DMS 273 treated with DMSO at 0.1 percent for 48 hours (cell line): ENCODE measurements around the gene FGD5.

Experiments used
- DNase-seq: peaks from one replicate; lab custom pipeline; 2025; lab: John Stamatoyannopoulos, UW

FGD5 gene

DNA sequence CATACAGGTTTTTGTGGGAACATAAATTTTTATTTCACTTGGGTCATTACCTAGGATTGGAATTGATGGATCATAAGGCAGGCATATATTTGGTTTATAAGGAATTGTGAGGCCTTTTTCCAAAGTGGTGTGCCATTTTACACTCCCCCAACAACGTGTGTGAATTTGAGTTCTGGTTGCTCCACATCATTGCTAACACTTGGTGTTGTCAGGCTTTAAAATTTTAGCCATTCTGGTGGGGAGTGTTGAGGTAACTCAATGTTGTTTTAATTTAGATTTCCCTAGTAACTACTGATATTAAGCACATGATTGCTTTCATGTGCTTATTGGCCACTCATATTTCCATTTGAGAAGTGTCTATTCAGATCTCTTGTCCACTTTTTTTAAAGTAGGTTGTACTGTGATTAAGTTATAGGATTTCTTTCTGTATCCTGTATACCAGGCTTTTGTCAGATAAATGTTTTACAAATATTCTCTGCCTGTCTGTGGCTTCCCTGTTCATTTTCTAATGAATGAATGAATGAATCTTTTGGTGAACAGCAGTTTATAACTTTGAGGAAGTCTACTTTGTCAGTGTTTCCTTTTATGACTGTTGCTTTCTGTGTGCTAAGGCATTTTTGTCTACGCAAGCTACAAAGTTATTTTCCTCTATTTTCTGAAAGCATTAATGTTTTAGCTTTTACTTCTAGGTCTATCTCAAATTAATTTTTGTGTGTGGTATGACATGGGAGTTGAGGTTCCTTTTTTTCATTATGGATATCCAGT is 110.7 kb downstream of the FGD5 start:
- no peak for DNase-seq

- no peak for DNase-seq
Observed at GRCh38 chr3:14933820-14934425, 115.2 kb downstream of the FGD5 start.

GRCh38 chr3:14935592-14936345 is 117.0 kb downstream of the FGD5 start:
- DNase-seq = no peak

- DNase-seq = no peak
Observed at GRCh38 chr3:14938954-14939353, 120.2 kb downstream of the FGD5 start.

- DNase-seq = no peak
Observed at GRCh38 chr3:14941871-14942270, 123.1 kb downstream of the FGD5 start.

- no peak for DNase-seq
Observed at GRCh38 chr3:14943042-14943441, 124.3 kb downstream of the FGD5 start.

DNA sequence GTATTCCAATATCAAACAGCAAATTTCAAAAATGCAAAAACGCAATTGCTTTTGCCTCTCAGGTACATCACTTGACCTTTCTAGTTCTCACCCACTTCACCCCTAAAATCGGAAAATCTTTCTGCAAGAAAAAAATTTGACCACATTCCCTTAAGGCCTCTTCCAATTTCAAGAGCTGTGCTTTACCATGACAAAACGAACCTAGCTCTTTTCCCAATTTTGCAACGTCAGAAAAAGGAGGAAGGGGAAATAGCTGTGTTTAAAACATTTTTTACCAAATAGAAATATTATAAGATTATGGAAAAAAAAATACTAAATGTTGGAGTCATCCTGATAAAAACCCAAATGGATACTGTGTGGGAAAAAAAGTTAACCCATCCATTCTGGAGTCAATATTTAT is 127.5 kb downstream of the FGD5 start:
- no peak for DNase-seq

DNA sequence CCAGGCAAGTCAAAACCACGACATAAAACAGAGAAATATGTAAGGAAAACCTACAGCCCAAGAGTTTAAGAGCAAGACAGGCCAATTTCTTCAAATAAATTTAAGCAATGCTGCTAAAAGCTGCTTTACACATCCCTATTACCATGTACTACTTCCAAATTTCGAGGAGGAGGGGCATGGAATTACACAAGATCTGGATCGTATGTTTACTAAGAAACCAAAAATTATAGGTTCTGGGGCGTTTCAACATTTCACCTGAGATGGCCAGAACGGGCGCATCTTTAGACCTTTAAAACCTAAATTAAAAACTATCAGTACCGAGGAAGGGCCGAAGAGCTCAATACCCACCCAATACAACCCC is 128.0 kb downstream of the FGD5 start:
- DNase-seq = no peak

DNA sequence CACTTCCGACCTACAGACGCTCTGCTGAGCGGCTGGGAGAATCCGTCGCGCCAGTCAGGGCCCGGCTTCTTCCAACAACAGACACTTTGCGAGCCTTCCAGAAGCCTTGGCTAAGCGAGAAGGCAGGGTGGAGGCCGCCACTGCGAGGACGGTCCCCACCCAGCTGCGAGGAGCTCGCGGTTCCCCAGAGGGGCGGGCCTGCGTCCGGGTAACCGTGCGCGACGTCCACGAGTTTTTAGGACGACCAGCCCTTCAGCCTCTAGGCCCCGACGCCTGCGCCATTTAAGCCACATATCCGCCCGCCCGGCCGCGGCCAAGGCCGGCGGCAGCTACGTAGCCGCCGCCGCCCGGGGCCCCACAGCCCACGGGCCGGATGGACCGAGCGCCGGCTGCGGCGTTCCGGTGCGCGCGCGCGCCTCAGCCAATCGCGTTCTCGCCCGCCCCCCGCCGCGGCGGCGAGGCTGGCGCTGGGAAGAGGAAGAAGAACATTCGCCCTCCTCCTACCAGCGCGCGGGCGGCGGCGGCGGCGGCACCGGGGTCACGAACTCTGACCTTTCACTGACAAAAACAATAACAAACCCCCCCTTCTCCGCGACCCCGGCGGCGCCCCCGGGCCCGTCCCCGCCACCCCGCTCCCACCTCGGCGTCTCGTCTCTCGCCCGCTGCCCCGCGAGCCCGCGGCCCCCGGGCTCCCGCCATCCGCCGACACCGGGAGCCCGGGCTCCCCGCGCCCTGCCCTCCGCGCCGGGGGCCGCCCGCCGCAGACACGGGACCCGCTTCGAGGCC is 128.5 kb downstream of the FGD5 start, which contains the start of gene NR2C2:
TSS of gene NR2C2 (plus strand) at position 484 of the 786 bp plus-strand sequence. CDS start 56,332 bp downstream, outside the sequence.
- no peak for DNase-seq

DNA sequence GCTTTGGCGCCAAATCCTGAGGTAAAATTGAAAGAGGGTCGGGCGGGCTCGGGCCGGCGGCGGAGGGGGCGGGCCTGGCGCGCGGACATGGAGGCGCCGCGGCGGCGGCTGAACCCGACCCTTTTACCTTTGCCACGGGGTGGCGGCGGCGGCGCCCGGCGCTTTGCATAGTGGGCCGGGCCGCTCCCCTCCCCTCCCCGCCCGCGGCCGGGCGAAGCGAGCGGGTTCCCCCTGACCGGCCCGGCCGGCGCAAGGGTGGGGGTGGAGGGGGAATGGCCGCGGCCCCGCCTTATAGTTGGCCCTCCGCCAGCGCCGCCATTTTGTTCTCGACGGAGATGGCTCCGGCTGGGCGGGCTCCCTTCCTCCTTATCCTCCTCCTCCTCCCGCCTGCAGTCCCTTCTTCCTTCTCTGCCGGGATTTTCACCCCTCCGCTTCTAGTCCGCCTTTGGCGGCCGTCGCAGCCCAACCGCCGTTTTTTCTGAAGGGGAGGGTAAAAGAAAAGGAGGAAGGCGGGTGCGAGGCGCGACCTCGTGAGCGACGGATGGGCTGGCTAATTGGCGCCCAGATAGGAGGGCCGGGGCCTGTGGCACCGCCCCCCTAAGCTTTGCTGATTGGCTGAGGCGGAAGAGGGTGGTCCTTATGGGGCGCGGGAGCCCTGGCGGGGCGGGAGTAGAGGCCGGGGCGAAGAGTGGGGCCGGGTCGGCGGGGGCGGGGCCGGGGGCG is 129.3 kb downstream of the FGD5 start:
- peak; percentile 87 for DNase-seq

DNA sequence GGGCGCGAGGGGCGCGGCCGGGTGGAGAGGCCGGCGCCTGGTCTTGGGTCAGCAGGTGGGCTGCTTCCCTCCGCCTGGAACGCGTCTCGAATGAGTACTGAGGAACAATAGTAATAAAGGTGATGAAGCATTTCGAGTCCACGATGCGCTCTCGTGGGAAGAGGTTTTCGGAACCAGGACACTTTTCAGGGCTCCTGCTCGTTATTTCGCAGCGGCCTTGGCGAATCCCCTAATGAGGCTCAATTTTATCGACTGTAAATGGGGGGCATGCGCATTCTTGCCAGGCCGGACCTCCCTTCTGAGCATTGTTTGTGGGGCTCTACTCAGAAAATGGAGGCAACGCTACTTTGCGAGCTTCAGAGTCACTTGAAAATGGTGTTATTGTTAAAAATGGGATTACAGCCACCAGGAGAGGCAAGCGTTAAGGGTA is 129.9 kb downstream of the FGD5 start:
- no peak for DNase-seq

GRCh38 chr3:14949126-14949525 is 130.4 kb downstream of the FGD5 start:
- DNase-seq = no peak

DNA sequence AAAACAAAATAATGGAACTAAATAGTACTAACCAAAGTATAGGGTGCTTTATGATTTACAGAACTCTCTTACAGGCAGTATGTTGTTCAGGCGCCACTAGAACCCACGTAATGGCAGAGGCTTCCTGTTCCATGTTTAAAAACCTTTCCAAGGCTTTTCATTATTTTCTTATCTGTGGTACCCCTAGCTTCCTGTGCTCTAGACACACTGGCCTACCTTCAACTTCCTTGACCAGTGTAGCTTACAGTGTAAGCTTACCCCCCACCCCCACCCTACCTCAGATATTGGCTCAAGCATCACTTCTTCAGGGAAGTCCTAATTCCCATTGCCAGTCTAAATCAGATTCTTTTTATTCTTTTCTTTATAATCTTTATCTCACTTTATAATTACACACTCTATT is 131.5 kb downstream of the FGD5 start:
- DNase-seq = no peak

- DNase-seq = no peak
Observed at GRCh38 chr3:14957153-14957552, 138.4 kb downstream of the FGD5 start.

DNA sequence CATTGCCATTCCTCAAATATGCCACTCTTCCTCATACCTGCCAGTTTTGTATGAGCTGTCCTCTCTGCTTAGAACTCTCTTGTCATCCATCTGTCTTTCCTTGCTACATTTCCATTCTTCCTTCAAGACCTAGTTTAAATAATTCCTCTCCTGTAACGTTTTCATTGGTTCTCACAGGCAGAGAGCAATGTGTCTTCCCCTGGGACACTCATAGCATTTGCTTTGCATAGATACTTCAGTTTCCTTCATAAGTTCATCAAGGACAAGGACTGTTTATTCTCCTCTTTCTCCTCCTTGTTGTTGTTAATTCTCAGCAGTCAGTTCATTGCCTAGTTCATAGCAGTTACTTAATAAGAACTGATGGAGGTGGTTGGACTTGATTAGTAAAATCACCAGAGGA is 139.2 kb downstream of the FGD5 start:
- no peak for DNase-seq

GRCh38 chr3:14959359-14959943 is 140.7 kb downstream of the FGD5 start:
- DNase-seq = no peak

GRCh38 chr3:14962762-14963161 is 144.0 kb downstream of the FGD5 start:
- no peak for DNase-seq

- DNase-seq = no peak
Observed at GRCh38 chr3:14967285-14967684, 148.5 kb downstream of the FGD5 start.

DNA sequence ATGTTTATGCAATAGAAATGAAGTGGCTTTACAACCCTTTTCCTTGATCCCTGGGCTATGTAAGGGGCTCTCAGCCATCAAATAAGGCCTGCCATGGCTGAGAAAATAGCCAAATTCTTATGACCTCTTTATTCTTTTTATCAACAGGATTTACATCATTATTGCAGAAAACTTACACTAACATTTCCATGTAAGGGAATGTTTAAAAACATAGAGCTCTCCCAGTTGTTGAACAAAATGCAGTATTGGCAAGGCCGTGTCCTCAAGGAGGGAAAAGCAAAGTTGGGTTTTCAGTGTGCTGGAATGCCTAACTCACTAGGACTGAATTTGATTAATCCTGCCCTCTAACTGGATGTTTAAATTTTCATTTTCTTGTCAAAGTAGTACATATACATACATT is 150.9 kb downstream of the FGD5 start:
- DNase-seq = no peak

DNA sequence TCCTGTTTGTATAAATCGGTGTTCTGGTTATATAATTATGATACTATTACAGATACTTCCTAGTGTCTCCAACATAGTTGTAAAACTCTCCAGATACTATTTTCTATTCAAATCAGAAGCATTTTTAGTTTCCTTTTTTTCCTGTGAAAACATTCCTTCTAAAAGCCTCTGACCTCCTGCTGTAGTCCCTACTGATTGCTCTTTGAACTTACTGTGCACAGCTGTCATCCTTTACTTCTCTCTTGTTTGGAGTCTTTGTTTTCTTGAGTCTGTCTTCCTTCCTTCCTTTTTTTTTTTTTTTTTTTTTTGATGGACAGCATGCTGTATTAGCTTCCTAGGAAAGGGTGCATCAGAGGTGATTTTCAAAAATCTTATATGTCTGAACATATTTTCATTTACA is 157.6 kb downstream of the FGD5 start:
- no peak for DNase-seq

GRCh38 chr3:14980689-14981088 is 161.9 kb downstream of the FGD5 start:
- no peak for DNase-seq
